Measurements from ENCODE around the gene MRPL54.

Gene MRPL54

GRCh38 chr19:3768748-3769099, 6.2 kb downstream of the MRPL54 start:
- no peak overlapping the region for H3K4me3 Mint-ChIP-seq
- ATAC-seq (replicated peaks): no peak
- peaks cover 6 to 16% of the 10 kb centered on the region in 2 donors for H3K4me1 Mint-ChIP-seq
- H3K36me3 Mint-ChIP-seq: peaks cover 30 to 36% of the 10 kb centered on the region in 2 donors
- no peak overlapping the region for H3K27ac Mint-ChIP-seq
- H3K9me3 Mint-ChIP-seq: no peaks in the 10 kb centered on the region
- no peak for DNase-seq
- no peaks in the 10 kb centered on the region for H3K27me3 Mint-ChIP-seq

- Mint-ChIP-seq H3K36me3 (peaks cover 30 to 36% of the 10 kb centered on the region in 2 donors), H3K9me3 (no peaks in the 10 kb centered on the region), H3K4me3 (no peak overlapping the region), H3K27me3 (no peaks in the 10 kb centered on the region), H3K4me1 (peaks cover 6 to 19% of the 10 kb centered on the region in 2 donors), H3K27ac (no peak overlapping the region)
- DNase-seq (no peak), ATAC-seq (replicated peaks) (no peak)
Measured at GRCh38 chr19:3769494-3769893, 7.0 kb downstream of the MRPL54 start.

GRCh38 chr19:3770136-3770999, 7.9 kb downstream of the MRPL54 start:
- no peak overlapping the region for H3K27ac Mint-ChIP-seq
- peaks cover 30 to 36% of the 10 kb centered on the region in 2 donors for H3K36me3 Mint-ChIP-seq
- H3K9me3 Mint-ChIP-seq: no peaks in the 10 kb centered on the region
- DNase-seq (no peak), ATAC-seq (replicated peaks) (no peak)
- no peak overlapping the region for H3K4me3 Mint-ChIP-seq
- no peaks in the 10 kb centered on the region for H3K27me3 Mint-ChIP-seq
- H3K4me1 Mint-ChIP-seq: peaks cover 6 to 19% of the 10 kb centered on the region in 2 donors

- Mint-ChIP-seq H3K4me1 (peaks cover 5 to 17% of the 10 kb centered on the region in 2 donors), H3K9me3 (no peaks in the 10 kb centered on the region), H3K27me3 (no peaks in the 10 kb centered on the region), H3K4me3 (no peak overlapping the region), H3K36me3 (peaks cover 28 to 39% of the 10 kb centered on the region in 2 donors), H3K27ac (no peak overlapping the region)
- no peak for DNase-seq
- no peak for ATAC-seq (replicated peaks)
Measured at GRCh38 chr19:3771000-3771905, 8.8 kb downstream of the MRPL54 start.

DNA sequence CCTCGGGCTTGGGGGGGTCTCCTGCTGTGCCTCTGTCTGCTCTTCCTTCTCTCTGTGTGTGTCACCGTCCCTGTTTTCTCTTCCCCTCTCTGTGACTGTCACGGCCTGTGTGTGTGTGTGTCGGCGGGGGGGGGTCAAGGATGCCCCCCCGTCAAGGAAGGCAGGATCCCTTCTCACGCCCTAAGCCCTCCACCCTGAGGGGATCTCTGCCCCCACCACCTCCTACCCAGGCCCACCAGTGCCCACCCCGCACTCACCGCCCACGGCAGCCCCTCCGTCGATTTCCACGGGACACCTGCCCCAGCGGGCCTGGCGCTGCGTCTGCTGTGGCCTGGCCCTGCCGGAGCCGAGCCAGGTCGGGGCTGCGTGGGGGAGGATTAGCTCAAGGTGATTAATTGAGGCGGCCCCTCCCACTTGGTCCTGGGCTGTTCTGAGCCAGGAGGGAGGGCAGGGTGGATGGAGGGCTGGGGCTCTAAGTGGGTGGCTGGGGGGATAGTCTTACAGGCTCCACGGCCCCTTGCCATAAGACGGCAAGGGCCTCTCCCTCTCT, 9.5 kb downstream of the MRPL54 start, which contains the start of gene RAX2:
TSS of gene RAX2 (minus strand) at position 323 of the 550 bp plus-strand sequence. CDS start 486 bp downstream, outside the sequence.
- H3K27ac Mint-ChIP-seq: no peak within 1 kb of the TSS
- no peaks in the 10 kb centered on the region for H3K27me3 Mint-ChIP-seq
- ATAC-seq (replicated peaks): no peak
- peaks cover 22 to 39% of the 10 kb centered on the region in 2 donors for H3K36me3 Mint-ChIP-seq
- no peak within 1 kb of the TSS for H3K4me3 Mint-ChIP-seq
- peaks cover 4 to 10% of the 10 kb centered on the region in 2 donors for H3K4me1 Mint-ChIP-seq
- no peak for DNase-seq
- peaks cover 0 to 3% of the 10 kb centered on the region in 2 donors for H3K9me3 Mint-ChIP-seq

DNA sequence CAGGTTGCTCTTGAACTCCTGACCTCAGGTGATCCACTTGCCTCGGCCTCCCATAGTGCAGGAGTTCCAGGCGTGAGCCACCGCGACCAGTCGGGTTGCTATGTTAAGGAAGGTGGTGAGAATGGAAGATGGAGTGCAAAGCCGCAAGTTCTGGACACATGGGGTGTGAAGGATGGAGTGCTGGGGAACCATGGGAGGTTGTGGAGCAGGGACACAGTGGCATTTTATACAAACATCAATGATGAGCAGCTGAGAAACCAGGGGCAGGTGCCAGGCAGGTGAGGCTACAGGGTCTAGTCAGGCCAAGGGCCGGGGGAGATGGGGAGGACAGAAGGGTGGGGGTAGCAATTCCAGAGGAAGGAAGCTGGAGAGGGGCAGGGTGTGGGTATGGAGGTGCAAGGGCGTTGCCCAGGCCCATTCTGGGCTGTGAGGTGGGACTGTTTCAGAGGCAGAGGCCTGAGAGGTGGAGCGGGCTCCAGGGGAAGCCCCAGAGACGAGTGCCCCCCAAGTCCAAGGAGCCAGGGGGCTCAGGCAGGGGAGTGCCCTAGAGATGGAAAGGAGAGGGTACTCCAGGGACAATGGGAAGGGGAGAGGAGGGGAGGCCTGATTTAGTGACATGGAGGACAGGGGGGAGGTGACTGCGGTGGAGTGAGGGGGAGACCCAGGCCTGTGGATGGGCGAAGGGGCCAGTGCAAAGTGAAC, 11.5 kb downstream of the MRPL54 start:
- H3K4me3 Mint-ChIP-seq: no peak overlapping the region

GRCh38 chr19:3774621-3775373, 12.3 kb downstream of the MRPL54 start:
- DNase-seq: no peak
- H3K36me3 Mint-ChIP-seq: peaks cover 6 to 23% of the 10 kb centered on the region in 2 donors

More for the DNA sequence above, 11.5 kb downstream of the MRPL54 start:
- peaks cover 11 to 31% of the 10 kb centered on the region in 2 donors for H3K36me3 Mint-ChIP-seq
- H3K27me3 Mint-ChIP-seq: no peaks in the 10 kb centered on the region
- peaks cover 4 to 10% of the 10 kb centered on the region in 2 donors for H3K4me1 Mint-ChIP-seq
- ATAC-seq (replicated peaks) (no peak), DNase-seq (no peak)
- H3K27ac Mint-ChIP-seq: no peak overlapping the region
- peaks cover 0 to 3% of the 10 kb centered on the region in 2 donors for H3K9me3 Mint-ChIP-seq

GRCh38 chr19:3775374-3775711, 12.9 kb downstream of the MRPL54 start:
- peaks cover 0 to 3% of the 10 kb centered on the region in 2 donors for H3K9me3 Mint-ChIP-seq
- DNase-seq (no peak), ATAC-seq (replicated peaks) (no peak)
- H3K4me1 Mint-ChIP-seq: peaks cover 4 to 10% of the 10 kb centered on the region in 2 donors
- no peak overlapping the region for H3K4me3 Mint-ChIP-seq
- H3K27ac Mint-ChIP-seq: no peak overlapping the region
- H3K36me3 Mint-ChIP-seq: peaks cover 4 to 19% of the 10 kb centered on the region in 2 donors
- no peaks in the 10 kb centered on the region for H3K27me3 Mint-ChIP-seq

More at GRCh38 chr19:3774621-3775373, 12.3 kb downstream of the MRPL54 start:
- Mint-ChIP-seq H3K4me3 (no peak overlapping the region), H3K27me3 (no peaks in the 10 kb centered on the region), H3K9me3 (peaks cover 0 to 3% of the 10 kb centered on the region in 2 donors), H3K27ac (no peak overlapping the region), H3K4me1 (peaks cover 4 to 10% of the 10 kb centered on the region in 2 donors)
- ATAC-seq (replicated peaks): no peak

GRCh38 chr19:3775831-3776230, 13.3 kb downstream of the MRPL54 start:
- no peak overlapping the region for H3K27ac Mint-ChIP-seq
- ATAC-seq (replicated peaks) (no peak), DNase-seq (no peak)
- H3K4me1 Mint-ChIP-seq: peaks cover 4 to 10% of the 10 kb centered on the region in 2 donors
- no peaks in the 10 kb centered on the region for H3K27me3 Mint-ChIP-seq
- H3K9me3 Mint-ChIP-seq: peaks cover 0 to 3% of the 10 kb centered on the region in 2 donors
- no peak overlapping the region for H3K4me3 Mint-ChIP-seq
- peaks cover 4 to 19% of the 10 kb centered on the region in 2 donors for H3K36me3 Mint-ChIP-seq

DNA sequence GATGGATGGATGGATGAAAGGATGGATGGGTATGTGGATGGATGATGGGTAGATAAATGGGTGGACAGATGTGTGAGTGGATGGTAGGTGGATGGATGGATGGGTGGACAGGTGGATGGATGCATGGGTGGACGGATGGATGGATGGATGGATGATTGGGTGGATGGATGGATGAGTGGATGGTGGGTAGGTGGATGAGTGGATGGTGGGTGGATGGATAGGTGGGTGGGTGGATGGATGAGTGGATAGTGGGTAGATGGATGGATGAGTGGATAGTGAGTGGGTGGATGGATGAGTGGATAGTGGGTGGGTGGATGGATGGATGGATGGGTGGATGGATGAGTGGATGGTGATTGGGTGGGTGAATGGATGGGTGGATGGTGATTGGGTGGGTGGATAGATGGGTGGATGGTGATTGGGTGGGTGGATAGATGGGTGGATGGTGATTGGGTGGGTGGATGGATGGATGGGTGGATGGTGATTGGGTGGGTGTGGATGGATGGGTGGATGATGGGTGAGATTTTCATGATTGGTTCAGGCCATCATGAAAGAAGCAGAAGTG, 14.1 kb downstream of the MRPL54 start:
- Mint-ChIP-seq H3K27ac (no peak overlapping the region), H3K4me1 (peaks cover 4 to 10% of the 10 kb centered on the region in 2 donors), H3K4me3 (no peak overlapping the region), H3K36me3 (peaks cover 4 to 17% of the 10 kb centered on the region in 2 donors), H3K27me3 (no peaks in the 10 kb centered on the region), H3K9me3 (peaks cover 3 to 6% of the 10 kb centered on the region in 2 donors)
- DNase-seq (no peak), ATAC-seq (replicated peaks) (no peak)

- Mint-ChIP-seq H3K9me3 (peaks cover 14 to 15% of the 10 kb centered on the region in 2 donors), H3K27me3 (no peaks in the 10 kb centered on the region), H3K4me1 (peaks cover 4 to 5% of the 10 kb centered on the region in 2 donors), H3K4me3 (no peak overlapping the region), H3K36me3 (peaks cover 16 to 31% of the 10 kb centered on the region in 2 donors), H3K27ac (no peak overlapping the region)
- no peak for DNase-seq
- ATAC-seq (replicated peaks): peak in 1 of 2 donors; percentile 7
Measured at GRCh38 chr19:3778104-3778867, 15.8 kb downstream of the MRPL54 start.
